Smooth muscle cell (in vitro differentiated cells): ENCODE data around the gene UBA1. TPM values are rescaled to one million over a fixed set of nuclear protein-coding genes. Genes with fewer than 3 reads are reported as not detected.

Experiments used
- DNase-seq: peaks from one replicate; lab custom pipeline; 2025; ENCODE audit not compliant: unreplicated experiment; lab: John Stamatoyannopoulos, UW
- H2AFZ ChIP-seq: fragments of 200-600 bp; sonication (generic); 2 replicates; pipeline ENCODE4 v1.6.0; 2016; ENCODE audit warnings: antibody characterized with exemption, low read depth, mild to moderate bottlenecking
- H3F3A ChIP-seq: fragments of 200-600 bp; sonication (generic); 2 replicates; pipeline ENCODE4 v1.6.0; 2017; ENCODE audit warnings: antibody characterized with exemption, low read depth
- H3K27ac ChIP-seq: fragments of 200-600 bp; sonication (generic); 2 replicates; pipeline ENCODE4 v1.5.1; 2016; ENCODE audit warnings: low read depth, mild to moderate bottlenecking
- H3K27me3 ChIP-seq: fragments of 200-600 bp; sonication (generic); 2 replicates; pipeline ENCODE4 v1.6.1; 2016; ENCODE audit warnings: low read depth, mild to moderate bottlenecking
- H3K36me3 ChIP-seq: fragments of 200-600 bp; sonication (generic); 2 replicates; pipeline ENCODE4 v1.5.1; 2016; ENCODE audit warnings: low read depth
- H3K4me1 ChIP-seq: fragments of 200-600 bp; sonication (generic); 2 replicates; pipeline ENCODE4 v1.5.1; 2016; ENCODE audit warnings: low read depth
- H3K4me2 ChIP-seq: fragments of 200-600 bp; sonication (generic); 2 replicates; pipeline ENCODE4 v1.6.0; 2016; ENCODE audit warnings: mild to moderate bottlenecking
- H3K4me3 ChIP-seq: fragments of 200-600 bp; sonication (generic); 2 replicates; pipeline ENCODE4 v1.5.1; 2016; ENCODE audit warnings: mild to moderate bottlenecking
- H3K79me2 ChIP-seq: fragments of 200-600 bp; sonication (generic); 2 replicates; pipeline ENCODE4 v1.6.0; 2016; ENCODE audit warnings: low read depth, mild to moderate bottlenecking
- H3K9ac ChIP-seq: fragments of 200-600 bp; sonication (generic); 2 replicates; pipeline ENCODE4 v1.6.0; 2016; ENCODE audit warnings: low read depth
- H3K9me3 ChIP-seq: fragments of 200-600 bp; sonication (generic); replicated peaks from 2 replicates; pipeline ENCODE4 v1.5.1; 2016; ENCODE audit warnings: low read depth
- H4K20me1 ChIP-seq: fragments of 200-600 bp; sonication (generic); 2 replicates; pipeline ENCODE4 v1.6.0; 2016; ENCODE audit warnings: low read depth
- CTCF ChIP-seq: fragments of 200-600 bp; sonication (generic); IDR thresholded peaks from 2 replicates; pipeline ENCODE4 v1.5.1; 2017; ENCODE audit warnings: borderline replicate concordance, mild to moderate bottlenecking, antibody characterized with exemption; ENCODE audit not compliant: insufficient read depth, poor library complexity, severe bottlenecking
- WGBS: methylation state at CpG from one replicate; pipeline ENCODE4 v1.1.7; 2016; ENCODE audit warnings: low lambda C conversion rate; 5-methylcytosine and 5-hydroxymethylcytosine counted together
- polyA plus RNA-seq: library from polyadenylated mRNA; unstranded; fragments of >200 nt; fragmentation: Nextera tagmentation; extraction: Ambion mirVana; gene quantifications from 2 replicates; pipeline ENCODE4 v1.2.1, GENCODE V29; 2016
- total RNA-seq: library from RNA; depleted of rRNA; stranded (reverse); fragments of >200 nt; gene quantifications from 2 replicates; pipeline ENCODE4 v1.2.3, GENCODE V29; 2014

The UBA1 gene
- total and polyA plus RNA-seq, 2 experiments from 2014 or later, result 223 to 246 TPM

GRCh38 chrX:47179221-47179927 lies 14.3 kb upstream of the UBA1 start:
- DNase-seq, result no peak
- no peaks in the 10 kb centered on the region for H3K27me3 ChIP-seq
- no peak overlapping the region for H3K9ac ChIP-seq
- 85% methylated on average over 13 of the region's 14 CpGs for WGBS
- H3K36me3 ChIP-seq, result no peaks in the 10 kb centered on the region
- no peak overlapping the region for H3K4me3 ChIP-seq
- H3F3A ChIP-seq, result no peaks in the 10 kb centered on the region
- no peaks in the 10 kb centered on the region for H3K4me1 ChIP-seq
- H2AFZ ChIP-seq, result no peak overlapping the region
- H4K20me1 ChIP-seq, result no peaks in the 10 kb centered on the region
- H3K79me2 ChIP-seq, result no peaks in the 10 kb centered on the region
- H3K4me2 ChIP-seq, result no peak overlapping the region
- no peak for TF ChIP-seq CTCF
- H3K27ac ChIP-seq, result no peak overlapping the region
- no peaks in the 10 kb centered on the region for H3K9me3 ChIP-seq

DNA sequence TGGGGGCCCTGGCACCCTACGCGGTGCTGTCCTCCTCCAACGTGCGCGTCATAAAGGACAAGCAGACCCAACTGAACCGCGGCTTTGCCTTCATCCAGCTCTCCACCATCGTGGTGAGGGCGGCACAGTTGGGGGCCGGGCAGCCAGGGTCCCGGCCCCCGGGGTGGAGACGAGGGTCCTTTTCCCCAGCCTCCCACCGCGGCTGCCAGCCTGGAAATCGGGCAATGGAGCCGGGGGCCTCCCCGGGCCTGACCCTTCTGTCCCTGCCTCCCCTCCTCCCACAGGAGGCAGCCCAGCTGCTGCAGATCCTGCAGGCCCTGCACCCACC lies 13.7 kb upstream of the UBA1 start:
- Histone ChIP-seq H3K36me3 (no peaks in the 10 kb centered on the region), H4K20me1 (no peaks in the 10 kb centered on the region), H3K4me1 (no peaks in the 10 kb centered on the region), H3K9ac (no peak overlapping the region), H3F3A (no peaks in the 10 kb centered on the region), H3K4me3 (no peak overlapping the region), H2AFZ (no peak overlapping the region), H3K4me2 (no peak overlapping the region), H3K27ac (no peak overlapping the region), H3K9me3 (no peaks in the 10 kb centered on the region), H3K27me3 (no peaks in the 10 kb centered on the region), H3K79me2 (no peaks in the 10 kb centered on the region)
- DNase-seq, result no peak
- no peak for TF ChIP-seq CTCF
- WGBS, result 94% methylated on average over 18 of the region's 18 CpGs

GRCh38 chrX:47180346-47180745 lies 13.3 kb upstream of the UBA1 start:
- H3F3A ChIP-seq, result no peaks in the 10 kb centered on the region
- H4K20me1 ChIP-seq, result no peaks in the 10 kb centered on the region
- H3K9ac ChIP-seq, result no peak overlapping the region
- H3K27ac ChIP-seq, result no peak overlapping the region
- 86% methylated on average over 8 of the region's 8 CpGs for WGBS
- H3K4me2 ChIP-seq, result no peak overlapping the region
- no peak for TF ChIP-seq CTCF
- H3K79me2 ChIP-seq, result no peaks in the 10 kb centered on the region
- no peaks in the 10 kb centered on the region for H3K4me1 ChIP-seq
- no peaks in the 10 kb centered on the region for H3K36me3 ChIP-seq
- H2AFZ ChIP-seq, result no peak overlapping the region
- H3K9me3 ChIP-seq, result no peaks in the 10 kb centered on the region
- no peak for DNase-seq
- no peak overlapping the region for H3K4me3 ChIP-seq
- no peaks in the 10 kb centered on the region for H3K27me3 ChIP-seq

DNA sequence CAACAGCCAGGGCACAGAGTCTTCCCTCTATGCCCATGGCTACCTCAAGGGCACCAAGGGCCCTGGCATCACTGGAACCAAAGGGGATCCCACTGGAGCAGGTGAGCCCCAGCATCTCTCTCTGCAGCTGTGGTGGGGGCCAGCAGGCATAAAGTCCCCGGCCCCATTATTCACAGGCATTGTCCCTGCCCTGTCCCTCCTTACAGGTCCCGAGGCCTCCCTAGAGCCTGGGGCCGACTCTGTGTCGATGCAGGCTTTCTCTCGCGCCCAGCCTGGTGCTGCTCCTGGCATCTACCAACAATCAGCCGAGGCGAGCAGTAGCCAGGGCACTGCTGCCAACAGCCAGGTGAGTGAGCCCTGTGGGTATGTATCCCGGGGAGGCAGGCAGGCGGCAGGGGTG lies 12.3 kb upstream of the UBA1 start:
- H3K27me3 ChIP-seq, result no peaks in the 10 kb centered on the region
- no peak overlapping the region for H3K27ac ChIP-seq
- no peak overlapping the region for H3K4me2 ChIP-seq

More for the DNA sequence above, 12.3 kb upstream of the UBA1 start:
- Histone ChIP-seq H2AFZ (no peak overlapping the region), H3K9ac (no peak overlapping the region), H3K4me3 (no peak overlapping the region), H3K36me3 (no peaks in the 10 kb centered on the region), H3K4me1 (no peaks in the 10 kb centered on the region), H4K20me1 (no peaks in the 10 kb centered on the region), H3K9me3 (no peaks in the 10 kb centered on the region), H3F3A (no peaks in the 10 kb centered on the region), H3K79me2 (no peaks in the 10 kb centered on the region)
- 97% methylated on average over 10 of the region's 10 CpGs for WGBS
- no peak for TF ChIP-seq CTCF
- DNase-seq, result no peak
